Naive thymus-derived CD4-positive, alpha-beta T cell (primary cell): ENCODE measurements around the gene SLC5A2. TPM values are rescaled to one million over a fixed set of nuclear protein-coding genes. Genes with fewer than 3 reads are reported as not detected.
"Not testable (repeated sequence)": the region's sequence is repeated elsewhere in the genome, so short reads cannot be mapped to it uniquely, and the experiment has no call there.

ENCODE experiments used
- ATAC-seq: fragments of 150-1000 bp; cut with Tn5 transposase; 2 replicates; pipeline ENCODE4 v1.10.0; 2021; ENCODE audit warnings: mild to moderate bottlenecking, moderate library complexity
- CTCF ChIA-PET: fragments of 350-600 bp; sonication (Branson Sonifier 250); formaldehyde crosslinking; loops from one replicate; lab custom pipeline; 2021; ENCODE audit warnings: antibody characterized with exemption; lab: Charles Lee
- POLR2A ChIA-PET: fragments of 350-600 bp; sonication (Branson Sonifier 250); formaldehyde crosslinking; loops from one replicate; lab custom pipeline; 2021; ENCODE audit warnings: antibody characterized with exemption, inconsistent platforms; lab: Charles Lee
- DNase-seq, 9 donors: peaks; one replicate each; pipeline versions ENCODE4 v3.0.0 to v3.0.0-alpha.2; 2020 to 2022; ENCODE audit warnings: mixed read lengths in 1 of 9
- H3K27ac ChIP-seq: one replicate; pipeline ENCODE4 v1.7.0; 2013; ENCODE audit warnings: mild to moderate bottlenecking, low read depth, low read length, moderate library complexity
- H3K27me3 ChIP-seq, 2 donors: one replicate each; pipeline ENCODE4 v1.7.0; 2013; ENCODE audit warnings: low read length in 2 of 2, mild to moderate bottlenecking in 2 of 2, moderate library complexity in 2 of 2; ENCODE audit not compliant: control insufficient read depth in 2 of 2, insufficient read depth in 2 of 2
- H3K36me3 ChIP-seq, 3 experiments: 1 replicate in 2 of 3; 2 replicates in 1 of 3; pipeline ENCODE4 v1.7.0; 2013; ENCODE audit warnings: low read length in 3 of 3, mild to moderate bottlenecking in 3 of 3, moderate library complexity in 1 of 3; ENCODE audit not compliant: insufficient read depth in 3 of 3, control insufficient read depth in 2 of 3
- H3K4me1 ChIP-seq, 2 donors: one replicate each; pipeline ENCODE4 v1.7.0; 2013; ENCODE audit warnings: low read length in 2 of 2, mild to moderate bottlenecking in 2 of 2, moderate library complexity in 1 of 2; ENCODE audit not compliant: control insufficient read depth in 2 of 2, insufficient read depth in 2 of 2
- H3K4me3 ChIP-seq: 2 replicates; pipeline ENCODE4 v1.7.0; 2013; ENCODE audit warnings: mild to moderate bottlenecking, low read length
- H3K9me3 ChIP-seq, 3 experiments: 1 replicate in 2 of 3; 2 replicates in 1 of 3; pipeline ENCODE4 v1.7.0; 2013; ENCODE audit warnings: low read length in 3 of 3; ENCODE audit not compliant: control insufficient read depth in 2 of 3
- H3K27ac Mint-ChIP-seq, 9 donors: one replicate each; pipeline ENCODE4 v1.8.0; 2020 to 2022; ENCODE audit warnings: mixed read lengths in 9 of 9, mild to moderate bottlenecking in 8 of 9, moderate library complexity in 5 of 9, inconsistent platforms in 2 of 9
- H3K27me3 Mint-ChIP-seq, 5 donors: one replicate each; pipeline ENCODE4 v1.8.0; 2021 to 2022; ENCODE audit warnings: mixed read lengths in 5 of 5, mild to moderate bottlenecking in 1 of 5
- H3K36me3 Mint-ChIP-seq, 5 donors: one replicate each; pipeline ENCODE4 v1.8.0; 2020 to 2022; ENCODE audit warnings: mixed read lengths in 5 of 5, mild to moderate bottlenecking in 3 of 5, inconsistent platforms in 1 of 5
- H3K4me1 Mint-ChIP-seq, 7 donors: one replicate each; pipeline ENCODE4 v1.8.0; 2020 to 2022; ENCODE audit warnings: mixed read lengths in 7 of 7, mild to moderate bottlenecking in 3 of 7, inconsistent platforms in 1 of 7
- H3K4me3 Mint-ChIP-seq, 10 donors: one replicate each; pipeline ENCODE4 v1.8.0; 2020 to 2022; ENCODE audit warnings: mild to moderate bottlenecking in 10 of 10, mixed read lengths in 10 of 10, moderate library complexity in 6 of 10, inconsistent platforms in 2 of 10
- H3K9me3 Mint-ChIP-seq, 11 donors: one replicate each; pipeline ENCODE4 v1.8.0; 2020 to 2022; ENCODE audit warnings: mixed read lengths in 11 of 11, mild to moderate bottlenecking in 4 of 11, inconsistent platforms in 1 of 11, moderate library complexity in 1 of 11
- intact Hi-C, 2 donors: fragments of 100-400 bp; cut with micrococcal nuclease; formaldehyde crosslinking; loops; one replicate each; pipeline ENCODE4 v1.15.1; 2023
- polyA plus RNA-seq, 2 donors: library from polyadenylated mRNA; unstranded; fragments of 300-500 nt; fragmentation: Illumina TruSeq; gene quantifications; one replicate each; pipeline ENCODE4 v1.2.3, GENCODE V29; 2021
- total RNA-seq, 6 experiments: library from RNA in 5 of 6; stranded (reverse) in 5 of 6; gene quantifications; 1 replicate in 5 of 6; 2 replicates in 1 of 6; pipeline ENCODE4 v1.2.3 and lab custom pipeline; 2021 to 2026

Gene SLC5A2
- total and polyA plus RNA-seq, 7 experiments from 2014 or later: 0.12 to 5.5 (median 3.3) TPM

- ATAC-seq, CTCF ChIA-PET: not testable (repeated sequence)
Measured at GRCh38 chr16:31523768-31524167, 40.8 kb downstream of the SLC5A2 start.

GRCh38 chr16:31525113-31525512 is 42.2 kb downstream of the SLC5A2 start:
- CTCF ChIA-PET: no interaction called here
- Histone ChIP-seq H3K36me3 (no peaks in the 10 kb centered on the region), H3K9me3 (no peaks in the 10 kb centered on the region), H3K27ac (no peak overlapping the region), H3K4me3 (no peak overlapping the region), H3K4me1 (peaks cover 0 to 7% of the 10 kb centered on the region in 2 donors), H3K27me3 (no peaks in the 10 kb centered on the region)
- POLR2A ChIA-PET: no interaction called here
- Mint-ChIP-seq H3K27me3 (peaks cover 11 to 24% (median 15%) of the 10 kb centered on the region in 5 donors), H3K36me3 (no peaks in the 10 kb centered on the region), H3K4me3 (no peak overlapping the region), H3K27ac (no peak overlapping the region), H3K9me3 (no peaks in the 10 kb centered on the region), H3K4me1 (peaks cover 0 to 19% (median 7%) of the 10 kb centered on the region in 7 donors)
- DNase-seq (no peak), ATAC-seq (no peak)
- intact Hi-C loops: no loop called here

More at GRCh38 chr16:31523768-31524167, 40.8 kb downstream of the SLC5A2 start:
- DNase-seq, H3K36me3 Mint-ChIP-seq, H3K36me3 ChIP-seq, H3K4me1 ChIP-seq, H3K27ac ChIP-seq, intact Hi-C loops, H3K9me3 Mint-ChIP-seq, H3K27ac Mint-ChIP-seq, H3K4me3 Mint-ChIP-seq, H3K9me3 ChIP-seq, POLR2A ChIA-PET, H3K27me3 ChIP-seq, H3K4me3 ChIP-seq: not testable (repeated sequence)
- H3K27me3 Mint-ChIP-seq: peaks cover 7 to 13% (median 10%) of the 10 kb centered on the region in 5 donors
- peaks cover 0 to 11% (median 3%) of the 10 kb centered on the region in 7 donors for H3K4me1 Mint-ChIP-seq

GRCh38 chr16:31527734-31528274 is 44.9 kb downstream of the SLC5A2 start, which contains the start of gene AHSP:
Gene AHSP, plus strand, starts transcription at chr16:31527900. Its CDS starts 240 bp downstream, at chr16:31528140.
- CTCF ChIA-PET: no interaction called here
- POLR2A ChIA-PET: no interaction called here
- Mint-ChIP-seq H3K4me1 (peaks cover 0 to 21% (median 7%) of the 10 kb centered on the region in 7 donors), H3K4me3 (peak within 1 kb of the TSS in 7 of 10 donors; percentile 39 to 75 (median 66)), H3K36me3 (no peaks in the 10 kb centered on the region), H3K27ac (peak within 1 kb of the TSS in 2 of 9 donors; percentile 16 to 34), H3K9me3 (no peaks in the 10 kb centered on the region), H3K27me3 (peaks cover 11 to 26% (median 17%) of the 10 kb centered on the region in 5 donors)
- no peaks in the 10 kb centered on the region for H3K27me3 ChIP-seq
- ATAC-seq (no peak), DNase-seq (no peak)
- H3K4me3 ChIP-seq: no peak within 1 kb of the TSS
- H3K36me3 ChIP-seq: no peaks in the 10 kb centered on the region
- H3K9me3 ChIP-seq: no peaks in the 10 kb centered on the region
- intact Hi-C loops: no loop called here
- H3K27ac ChIP-seq: no peak within 1 kb of the TSS
- peaks cover 0 to 7% of the 10 kb centered on the region in 2 donors for H3K4me1 ChIP-seq

- H3K4me3 ChIP-seq: no peak overlapping the region
- intact Hi-C loops: no loop called here
- H3K9me3 ChIP-seq: no peaks in the 10 kb centered on the region
- peak overlapping the region in 7 of 10 donors; percentile 39 to 75 (median 66) for H3K4me3 Mint-ChIP-seq
- ChIA-PET POLR2A (interaction anchor here (1.0 kb wide), 1 partner anchor 20 kb away, joined by 6 read pairs; the partner anchor contains the start of gene RUSF1), CTCF (no interaction called here)
- no peak overlapping the region for H3K27ac ChIP-seq
- peaks cover 0 to 21% (median 7%) of the 10 kb centered on the region in 7 donors for H3K4me1 Mint-ChIP-seq
- no peaks in the 10 kb centered on the region for H3K9me3 Mint-ChIP-seq
- no peaks in the 10 kb centered on the region for H3K27me3 ChIP-seq
- peaks cover 11 to 32% (median 17%) of the 10 kb centered on the region in 5 donors for H3K27me3 Mint-ChIP-seq
- ATAC-seq (no peak), DNase-seq (no peak)
- H3K36me3 ChIP-seq: no peaks in the 10 kb centered on the region
- H3K36me3 Mint-ChIP-seq: no peaks in the 10 kb centered on the region
- peak overlapping the region in 1 of 9 donors; percentile 34 for H3K27ac Mint-ChIP-seq
- peaks cover 0 to 7% of the 10 kb centered on the region in 2 donors for H3K4me1 ChIP-seq
Measured at GRCh38 chr16:31528523-31529107, 45.7 kb downstream of the SLC5A2 start.

GRCh38 chr16:31529108-31529936 is 46.4 kb downstream of the SLC5A2 start:
- H3K9me3 ChIP-seq: no peaks in the 10 kb centered on the region
- peak in 4 of 9 donors; percentile 11 to 23 (median 17) for DNase-seq
- no peak overlapping the region for H3K27ac ChIP-seq
- Mint-ChIP-seq H3K9me3 (no peaks in the 10 kb centered on the region), H3K4me3 (peak overlapping the region in 9 of 10 donors; percentile 39 to 78 (median 66)), H3K27me3 (peaks cover 15 to 35% (median 21%) of the 10 kb centered on the region in 5 donors), H3K36me3 (no peaks in the 10 kb centered on the region), H3K4me1 (peaks cover 0 to 21% (median 7%) of the 10 kb centered on the region in 7 donors), H3K27ac (no peak overlapping the region)
- ChIA-PET CTCF (no interaction called here), POLR2A (interaction anchor here (1.0 kb wide), 1 partner anchor 21 kb away, joined by 6 read pairs; the partner anchor contains the start of gene RUSF1)
- intact Hi-C loops: no loop called here
- no peaks in the 10 kb centered on the region for H3K27me3 ChIP-seq
- ATAC-seq: peak; percentile 69
- peaks cover 0 to 7% of the 10 kb centered on the region in 2 donors for H3K4me1 ChIP-seq
- H3K4me3 ChIP-seq: no peak overlapping the region
- H3K36me3 ChIP-seq: no peaks in the 10 kb centered on the region

GRCh38 chr16:31529937-31530312 is 47.0 kb downstream of the SLC5A2 start:
- peaks cover 0 to 7% of the 10 kb centered on the region in 2 donors for H3K4me1 ChIP-seq
- DNase-seq: no peak
- ATAC-seq: no peak
- H3K27me3 ChIP-seq: no peaks in the 10 kb centered on the region
- no peaks in the 10 kb centered on the region for H3K36me3 ChIP-seq
- Mint-ChIP-seq H3K27ac (no peak overlapping the region), H3K9me3 (no peaks in the 10 kb centered on the region), H3K36me3 (no peaks in the 10 kb centered on the region), H3K4me1 (peaks cover 0 to 21% (median 7%) of the 10 kb centered on the region in 7 donors), H3K27me3 (peaks cover 18 to 41% (median 27%) of the 10 kb centered on the region in 5 donors), H3K4me3 (peak overlapping the region in 8 of 10 donors; percentile 13 to 75 (median 59))
- ChIA-PET CTCF (no interaction called here), POLR2A (no interaction called here)
- H3K4me3 ChIP-seq: no peak overlapping the region
- H3K9me3 ChIP-seq: no peaks in the 10 kb centered on the region
- no peak overlapping the region for H3K27ac ChIP-seq
- intact Hi-C loops: loop anchor here in 1 of 2 donors (10.0 kb wide), 1 partner anchor 125 kb away; no protein-coding TSS in a partner anchor
